Hematopoietic multipotent progenitor cell treated with erythropoietin and hydrocortisone succinate and interleukin-3 and kit ligand, for 15 days (in vitro differentiated cells): Measurements from ENCODE around the gene NDUFA8.

Experiments
- DNase-seq: peaks from one replicate; pipeline ENCODE4 v3.0.0-alpha.2; 2015; ENCODE audit warnings: low spot score

The NDUFA8 gene

GRCh38 chr9:122099271-122099869 is 60.2 kb downstream of the NDUFA8 start:
- peak; percentile 87 for DNase-seq

- DNase-seq = no peak
Measured at GRCh38 chr9:122097679-122098315, 61.8 kb downstream of the NDUFA8 start.

GRCh38 chr9:122096620-122097415 is 62.8 kb downstream of the NDUFA8 start:
- no peak for DNase-seq

- peak; percentile 73 for DNase-seq
Measured at GRCh38 chr9:122095010-122095767, 64.4 kb downstream of the NDUFA8 start.
